SK-N-SH treated with all-trans-retinoic acid at 6 μM for 48 hours (cell line): ENCODE measurements around the gene B3GALNT2.

Experiments
- CREB5 ChIP-seq: fragments of 250-450 bp; sonication (Bioruptor Pico); IDR thresholded peaks from 2 replicates; pipeline ENCODE4 v1.5.1; 2020; ENCODE audit warnings: low read depth, mild to moderate bottlenecking, moderate library complexity
- CSDC2 ChIP-seq: fragments of 250-450 bp; sonication (Bioruptor Pico); IDR thresholded peaks from 2 replicates; pipeline ENCODE4 v1.5.0; 2020; ENCODE audit warnings: mild to moderate bottlenecking, moderate library complexity
- OSR1 ChIP-seq: fragments of 250-450 bp; sonication (Bioruptor Pico); IDR thresholded peaks from 2 replicates; pipeline ENCODE4 v1.8.0; 2022; ENCODE audit warnings: moderate library complexity, mild to moderate bottlenecking, inconsistent platforms
- PATZ1 ChIP-seq: fragments of 250-450 bp; sonication (Bioruptor Pico); IDR thresholded peaks from 2 replicates; pipeline ENCODE4 v1.8.0; 2020; ENCODE audit warnings: mild to moderate bottlenecking, moderate library complexity, borderline replicate concordance
- RARB ChIP-seq: fragments of 250-450 bp; sonication (Bioruptor Pico); IDR thresholded peaks from 2 replicates; pipeline ENCODE4 v1.8.0; 2021; ENCODE audit warnings: mild to moderate bottlenecking, moderate library complexity
- TSHZ2 ChIP-seq: fragments of 250-450 bp; sonication (Bioruptor Pico); IDR thresholded peaks from 2 replicates; pipeline ENCODE4 v1.5.0; 2020; ENCODE audit warnings: mild to moderate bottlenecking, moderate library complexity
- ZFP30 ChIP-seq: fragments of 450-650 bp; formaldehyde crosslinking; IDR thresholded peaks from 2 replicates; pipeline ENCODE4 v1.5.0; 2022; ENCODE audit warnings: mild to moderate bottlenecking, moderate library complexity

GRCh38 chr1:235410467-235410866 lies 93.8 kb downstream of the B3GALNT2 start:
- TF ChIP-seq RARB (CRISPR knock-in tag) (no peak), ZFP30 (CRISPR knock-in tag) (no peak), CREB5 (no peak), CSDC2 (CRISPR knock-in tag) (no peak), OSR1 (CRISPR knock-in tag) (no peak), TSHZ2 (no peak), PATZ1 (CRISPR knock-in tag) (no peak)
